ENCODE data around the gene SLAMF1.
"Not testable (repeated sequence)": the region's sequence is repeated elsewhere in the genome, so short reads cannot be mapped to it uniquely, and the experiment has no call there.

Gene SLAMF1

GRCh38 chr1:160638540-160638857 lies 8.3 kb downstream of the SLAMF1 start:
- DNase-seq: no peak

- DNase-seq: no peak
Observed at GRCh38 chr1:160637821-160638539, 8.9 kb downstream of the SLAMF1 start.

- no peak for DNase-seq
Observed at GRCh38 chr1:160637065-160637464, 9.8 kb downstream of the SLAMF1 start.

- DNase-seq: no peak
Observed at GRCh38 chr1:160636547-160636946, 10.3 kb downstream of the SLAMF1 start.

- no peak for DNase-seq
Observed at GRCh38 chr1:160636076-160636475, 10.8 kb downstream of the SLAMF1 start.

- no peak for DNase-seq
Observed at GRCh38 chr1:160634543-160635491, 12.0 kb downstream of the SLAMF1 start.

GRCh38 chr1:160633330-160633903 lies 13.4 kb downstream of the SLAMF1 start:
- DNase-seq: no peak

GRCh38 chr1:160631983-160632625 lies 14.7 kb downstream of the SLAMF1 start:
- no peak for DNase-seq

GRCh38 chr1:160630523-160631451 lies 16.1 kb downstream of the SLAMF1 start:
- DNase-seq: no peak

- no peak for DNase-seq
Observed at GRCh38 chr1:160629286-160630210, 17.3 kb downstream of the SLAMF1 start.

- DNase-seq: no peak
Observed at GRCh38 chr1:160628799-160629263, 18.0 kb downstream of the SLAMF1 start.

GRCh38 chr1:160627677-160628289 lies 19.1 kb downstream of the SLAMF1 start:
- not testable (repeated sequence) for DNase-seq

- DNase-seq: no peak
Observed at GRCh38 chr1:160626509-160627342, 20.1 kb downstream of the SLAMF1 start.

GRCh38 chr1:160625725-160626498 lies 20.9 kb downstream of the SLAMF1 start:
- no peak for DNase-seq

- DNase-seq: no peak
Observed at GRCh38 chr1:160625321-160625720, 21.5 kb downstream of the SLAMF1 start.

- no peak for DNase-seq
Observed at GRCh38 chr1:160624464-160624863, 22.4 kb downstream of the SLAMF1 start.

GRCh38 chr1:160623862-160624261 lies 23.0 kb downstream of the SLAMF1 start:
- no peak for DNase-seq

GRCh38 chr1:160623227-160623633 lies 23.6 kb downstream of the SLAMF1 start:
- DNase-seq: no peak

Measured in NCI-H774 (cell line).